IPS-15b (cell line): ENCODE data around the gene CD55.

ENCODE experiments used
- H3K27me3 ChIP-seq: one replicate; pipeline ENCODE4 v1.6.1; 2013; ENCODE audit warnings: low read length; ENCODE audit not compliant: control insufficient read depth, insufficient read depth
- H3K36me3 ChIP-seq: one replicate; pipeline ENCODE4 v1.6.1; 2013; ENCODE audit warnings: low read length; ENCODE audit not compliant: control insufficient read depth, insufficient read depth
- H3K4me1 ChIP-seq: one replicate; pipeline ENCODE4 v1.6.1; 2013; ENCODE audit warnings: mild to moderate bottlenecking, low read length; ENCODE audit not compliant: control insufficient read depth, insufficient read depth
- H3K4me3 ChIP-seq: one replicate; pipeline ENCODE4 v1.5.1; 2013; ENCODE audit warnings: low read depth, low read length
- H3K9ac ChIP-seq: one replicate; pipeline ENCODE4 v1.6.1; 2013; ENCODE audit warnings: low read depth, mild to moderate bottlenecking, low read length
- H3K9me3 ChIP-seq: one replicate; pipeline ENCODE4 v1.6.1; 2013; ENCODE audit warnings: mild to moderate bottlenecking, low read length; ENCODE audit not compliant: control insufficient read depth, insufficient read depth

Gene CD55

GRCh38 chr1:207389728-207390464, 68.4 kb downstream of the CD55 start:
- no peaks in the 10 kb centered on the region for H3K36me3 ChIP-seq
- H3K9ac ChIP-seq = no peak overlapping the region
- no peaks in the 10 kb centered on the region for H3K9me3 ChIP-seq
- no peaks in the 10 kb centered on the region for H3K4me1 ChIP-seq
- no peaks in the 10 kb centered on the region for H3K27me3 ChIP-seq
- no peak overlapping the region for H3K4me3 ChIP-seq

- Histone ChIP-seq H3K9me3 (no peaks in the 10 kb centered on the region), H3K36me3 (no peaks in the 10 kb centered on the region), H3K27me3 (no peaks in the 10 kb centered on the region), H3K4me1 (no peaks in the 10 kb centered on the region), H3K4me3 (no peak overlapping the region), H3K9ac (no peak overlapping the region)
Measured at GRCh38 chr1:207393610-207394009, 72.1 kb downstream of the CD55 start.

- no peaks in the 10 kb centered on the region for H3K9me3 ChIP-seq
- no peaks in the 10 kb centered on the region for H3K27me3 ChIP-seq
- no peaks in the 10 kb centered on the region for H3K36me3 ChIP-seq
- H3K4me1 ChIP-seq = no peaks in the 10 kb centered on the region
- H3K9ac ChIP-seq = no peak overlapping the region
- no peak overlapping the region for H3K4me3 ChIP-seq
Measured at GRCh38 chr1:207396168-207396746, 74.8 kb downstream of the CD55 start.

- H3K4me3 ChIP-seq = no peak overlapping the region
- H3K36me3 ChIP-seq = no peaks in the 10 kb centered on the region
- H3K4me1 ChIP-seq = no peaks in the 10 kb centered on the region
- no peak overlapping the region for H3K9ac ChIP-seq
- no peaks in the 10 kb centered on the region for H3K9me3 ChIP-seq
- no peaks in the 10 kb centered on the region for H3K27me3 ChIP-seq
Measured at GRCh38 chr1:207397525-207397926, 76.0 kb downstream of the CD55 start.

- no peaks in the 10 kb centered on the region for H3K9me3 ChIP-seq
- H3K9ac ChIP-seq = no peak overlapping the region
- no peaks in the 10 kb centered on the region for H3K27me3 ChIP-seq
- H3K4me3 ChIP-seq = no peak overlapping the region
- no peaks in the 10 kb centered on the region for H3K36me3 ChIP-seq
- H3K4me1 ChIP-seq = no peaks in the 10 kb centered on the region
Measured at GRCh38 chr1:207398986-207399385, 77.5 kb downstream of the CD55 start.

DNA sequence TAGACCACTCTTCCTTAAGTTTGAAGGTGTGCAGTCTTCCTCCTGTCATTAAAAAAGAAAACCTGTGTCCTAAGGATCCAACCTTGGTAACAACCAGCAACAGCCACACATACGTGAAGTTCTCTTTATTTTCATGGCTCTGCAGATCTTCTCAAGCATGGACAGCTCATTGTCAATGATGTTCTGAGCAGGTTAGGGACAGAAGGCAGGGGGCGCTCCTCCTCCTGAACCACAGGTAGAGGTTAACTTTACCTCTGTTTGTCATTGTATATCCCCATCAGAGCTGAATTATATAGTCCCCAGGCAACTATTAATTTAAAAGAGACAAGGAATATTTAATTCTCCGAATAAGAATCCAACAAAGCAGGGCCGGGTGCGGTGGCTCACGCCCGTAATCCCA, 80.1 kb downstream of the CD55 start:
- no peak overlapping the region for H3K4me3 ChIP-seq
- H3K36me3 ChIP-seq = no peaks in the 10 kb centered on the region
- no peaks in the 10 kb centered on the region for H3K9me3 ChIP-seq
- no peaks in the 10 kb centered on the region for H3K4me1 ChIP-seq
- no peaks in the 10 kb centered on the region for H3K27me3 ChIP-seq
- no peak overlapping the region for H3K9ac ChIP-seq

DNA sequence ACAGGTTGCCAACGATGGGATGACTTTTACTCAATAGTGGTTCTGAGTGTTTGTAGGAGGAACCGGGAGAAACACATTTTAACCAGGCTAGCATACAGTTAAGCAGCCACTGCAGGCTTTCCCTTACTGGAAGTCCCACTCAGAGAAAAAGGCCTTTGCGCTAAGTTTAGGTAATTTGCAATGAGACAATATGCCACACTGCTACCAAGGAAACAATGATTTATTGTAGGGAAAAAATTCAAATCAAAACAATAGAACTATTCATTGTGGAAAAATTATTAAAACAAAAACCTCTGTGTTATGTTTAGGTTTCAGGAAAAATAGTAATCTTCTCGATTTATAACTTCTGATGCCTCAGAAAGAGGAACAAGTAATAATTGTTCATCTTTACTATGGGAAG, 81.3 kb downstream of the CD55 start:
- Histone ChIP-seq H3K27me3 (no peaks in the 10 kb centered on the region), H3K36me3 (no peaks in the 10 kb centered on the region), H3K9me3 (no peaks in the 10 kb centered on the region), H3K4me3 (no peak overlapping the region), H3K9ac (no peak overlapping the region), H3K4me1 (no peaks in the 10 kb centered on the region)

DNA sequence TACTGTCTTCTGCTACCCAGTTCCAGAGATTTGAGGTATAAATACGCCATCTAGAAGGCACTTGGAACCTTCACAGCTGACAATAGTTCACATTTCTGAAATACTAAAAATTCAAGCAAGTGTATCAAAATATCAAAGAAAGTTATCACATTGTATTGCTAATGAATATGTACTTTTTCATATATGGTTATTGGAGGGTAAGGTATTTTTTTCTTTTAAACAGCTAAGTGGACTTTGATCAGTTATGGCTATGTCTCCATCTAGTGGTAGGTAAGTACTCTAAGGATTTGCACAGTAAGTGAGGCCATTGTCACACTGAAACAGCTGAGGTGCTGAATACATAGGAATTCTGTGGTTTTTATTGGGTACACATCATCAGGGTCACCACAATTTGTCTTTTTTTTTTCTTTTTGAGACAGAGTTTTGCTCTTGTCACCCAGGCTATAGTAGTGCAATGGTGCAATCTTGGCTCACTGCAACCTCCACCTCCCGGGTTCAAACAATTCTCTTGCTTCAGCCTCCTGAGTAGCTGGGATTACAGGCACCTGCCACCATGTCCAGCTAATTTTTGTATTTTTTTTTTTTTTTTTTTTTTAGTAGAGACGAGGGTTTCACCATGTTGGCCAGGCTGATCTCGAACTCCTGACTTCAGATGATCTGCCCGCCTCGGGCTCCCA, 83.5 kb downstream of the CD55 start:
- no peaks in the 10 kb centered on the region for H3K36me3 ChIP-seq
- H3K9ac ChIP-seq = no peak overlapping the region
- no peaks in the 10 kb centered on the region for H3K4me1 ChIP-seq
- no peaks in the 10 kb centered on the region for H3K27me3 ChIP-seq
- H3K4me3 ChIP-seq = no peak overlapping the region
- H3K9me3 ChIP-seq = no peaks in the 10 kb centered on the region

GRCh38 chr1:207405814-207406213, 84.3 kb downstream of the CD55 start:
- H3K4me1 ChIP-seq = no peaks in the 10 kb centered on the region

GRCh38 chr1:207407655-207408260, 86.3 kb downstream of the CD55 start:
- no peak overlapping the region for H3K4me3 ChIP-seq
- no peaks in the 10 kb centered on the region for H3K36me3 ChIP-seq
- H3K9me3 ChIP-seq = no peaks in the 10 kb centered on the region
- H3K9ac ChIP-seq = no peak overlapping the region
- H3K27me3 ChIP-seq = no peaks in the 10 kb centered on the region
- no peaks in the 10 kb centered on the region for H3K4me1 ChIP-seq

More at GRCh38 chr1:207405814-207406213, 84.3 kb downstream of the CD55 start:
- Histone ChIP-seq H3K9ac (no peak overlapping the region), H3K36me3 (no peaks in the 10 kb centered on the region), H3K4me3 (no peak overlapping the region), H3K27me3 (no peaks in the 10 kb centered on the region), H3K9me3 (no peaks in the 10 kb centered on the region)
